Measurements from ENCODE around the gene RAD54L2. TPM values are rescaled to one million over a fixed set of nuclear protein-coding genes. Genes with fewer than 3 reads are reported as not detected.
"Not testable (repeated sequence)": the region's sequence is repeated elsewhere in the genome, so short reads cannot be mapped to it uniquely, and the experiment has no call there.

Gene RAD54L2
- total RNA-seq, 1 donor from 2014 or later = 8.4 TPM

DNA sequence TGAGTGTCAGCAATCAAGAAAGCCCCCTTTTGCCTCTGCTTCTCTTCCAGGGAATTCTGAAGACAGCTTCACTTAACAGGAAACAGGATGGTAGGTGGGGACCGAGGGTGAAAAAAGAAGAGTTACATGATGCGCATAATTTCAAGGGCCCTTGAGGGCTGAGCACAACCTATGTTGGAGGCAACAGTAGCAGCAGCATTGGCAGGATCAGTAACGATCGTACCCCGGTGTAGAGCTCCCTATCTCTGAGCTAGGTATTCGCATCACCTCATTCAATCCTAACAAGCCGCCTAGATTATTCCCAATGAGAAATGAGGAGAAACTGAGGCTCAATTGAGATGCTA is 432 bp upstream of the RAD54L2 start:
- intact Hi-C loops (cut with DNase I) = loop anchor here (10.0 kb wide), 1 partner anchor 127 kb away; no protein-coding TSS in a partner anchor
- DNase-seq = no peak
- ATAC-seq (ENCODE audit: poor library complexity) = peak; percentile 30

DNA sequence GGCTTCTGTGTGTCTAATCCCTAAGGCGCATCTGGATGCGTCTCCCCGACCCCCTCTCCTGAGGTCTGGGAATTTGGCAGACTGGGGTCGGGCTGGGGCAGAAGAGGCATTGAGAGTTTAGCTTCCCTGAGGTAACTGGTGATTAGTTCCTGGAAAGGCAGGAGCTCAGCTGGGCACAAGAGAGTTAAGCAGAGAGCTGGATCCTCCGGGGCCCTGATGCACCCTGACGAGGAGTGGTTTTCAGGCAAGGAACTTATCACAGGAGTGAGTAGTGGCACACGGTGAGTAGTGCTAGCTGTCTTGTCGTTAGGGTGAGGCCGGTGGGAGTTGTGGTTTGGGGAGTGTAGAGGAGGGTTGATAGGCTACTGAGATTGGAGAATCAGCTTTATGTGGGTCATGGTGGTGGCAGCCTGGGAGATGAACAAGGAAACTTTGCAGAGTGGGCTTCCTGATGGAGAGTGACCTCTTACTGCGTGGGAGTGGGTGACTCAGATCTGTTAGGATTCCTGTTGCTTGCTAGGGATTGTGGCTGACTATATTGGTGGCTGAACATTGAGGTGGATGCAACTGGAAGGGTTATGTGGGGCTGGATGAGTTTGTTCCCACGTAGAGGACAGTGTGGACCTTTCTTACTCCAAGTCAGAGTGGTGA is 897 bp downstream of the RAD54L2 start:
- DNase-seq = no peak
- ATAC-seq (ENCODE audit: poor library complexity) = peak; percentile 20
- intact Hi-C loops (cut with DNase I) = loop anchor here (10.0 kb wide), 1 partner anchor 125 kb away; no protein-coding TSS in a partner anchor

DNA sequence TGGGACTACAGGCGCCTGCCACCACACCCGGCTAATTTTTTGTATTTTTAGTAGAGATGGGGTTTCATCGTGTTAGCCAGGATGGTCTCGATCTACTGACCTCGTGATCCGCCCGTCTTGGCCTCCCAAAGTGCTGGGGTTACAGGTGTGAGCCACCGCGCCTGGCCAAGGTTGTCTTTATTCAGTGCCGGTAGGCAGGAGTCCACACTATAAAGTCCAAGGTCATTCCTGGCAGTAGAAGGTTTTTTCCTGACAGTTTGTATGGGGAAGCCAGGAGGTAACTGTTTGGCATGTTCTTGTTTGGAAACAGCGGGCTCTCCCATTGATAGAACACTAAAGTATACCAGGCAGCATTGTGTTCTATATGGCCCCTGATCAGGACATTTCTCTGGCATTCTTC is 4.1 kb downstream of the RAD54L2 start:
- intact Hi-C loops (cut with DNase I); DNase-seq; ATAC-seq (ENCODE audit: poor library complexity): not testable (repeated sequence)

DNA sequence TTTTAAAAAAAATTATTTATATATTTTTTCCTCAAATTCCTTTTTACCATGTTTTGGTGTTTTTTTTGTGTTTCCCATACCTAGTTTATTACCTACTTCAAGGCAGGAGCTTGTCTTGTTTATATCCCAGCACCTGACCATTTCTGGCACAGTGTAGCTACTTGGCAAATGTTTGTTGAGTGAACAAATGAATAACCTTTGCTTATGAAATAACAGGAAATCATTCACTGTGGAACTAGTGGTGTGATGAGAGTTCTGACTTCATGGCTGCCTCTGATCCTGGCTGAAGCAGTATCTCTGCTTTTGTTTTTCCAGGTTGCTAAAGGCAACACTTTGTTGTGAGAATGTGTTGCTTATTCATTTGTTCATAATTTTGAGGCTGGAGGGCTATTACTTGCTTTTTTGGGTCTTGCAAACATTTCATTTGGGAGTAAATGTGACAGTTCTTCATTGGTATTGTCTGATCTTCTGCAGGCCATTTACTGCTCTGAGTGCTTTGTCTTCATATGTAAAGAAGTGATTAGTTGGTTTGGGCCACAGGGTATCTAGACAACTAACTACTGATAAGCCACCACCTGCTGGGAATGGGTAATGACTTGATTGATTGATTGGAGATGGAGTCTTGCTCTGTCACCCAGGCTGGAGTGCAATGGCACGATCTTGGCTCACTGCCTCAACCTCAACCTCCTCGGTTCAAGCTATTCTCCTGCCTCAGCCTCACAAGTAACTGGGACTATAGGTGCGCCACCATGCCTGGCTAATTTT is 5.7 kb downstream of the RAD54L2 start:
- intact Hi-C loops (cut with DNase I) = no loop called here
- ATAC-seq (ENCODE audit: poor library complexity) = no peak
- DNase-seq = no peak

GRCh38 chr3:51547274-51547673 is 8.8 kb downstream of the RAD54L2 start:
- DNase-seq (no peak), ATAC-seq (ENCODE audit: poor library complexity) (no peak)
- intact Hi-C loops (cut with DNase I) = no loop called here

DNA sequence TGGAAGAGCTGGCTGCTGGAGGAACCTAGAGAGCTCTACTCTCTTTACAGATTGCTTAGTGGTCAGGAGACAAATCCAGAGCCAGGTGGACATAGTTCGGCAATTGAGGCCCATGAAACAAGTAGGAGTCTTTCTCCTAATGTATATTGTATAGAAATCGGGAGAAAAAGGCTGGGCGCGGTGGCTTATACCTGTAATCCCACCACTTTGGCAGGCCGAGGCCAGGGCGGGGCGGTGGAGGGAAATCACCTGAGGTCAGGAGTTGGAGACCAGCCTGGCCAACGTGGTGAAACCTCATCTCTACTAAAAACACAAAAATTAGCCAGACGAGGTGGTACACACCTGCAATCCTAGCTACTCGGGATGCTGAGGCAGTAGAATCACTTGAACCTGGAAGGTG is 10.8 kb downstream of the RAD54L2 start:
- intact Hi-C loops (cut with DNase I) = no loop called here
- DNase-seq (no peak), ATAC-seq (ENCODE audit: poor library complexity) (no peak)

DNA sequence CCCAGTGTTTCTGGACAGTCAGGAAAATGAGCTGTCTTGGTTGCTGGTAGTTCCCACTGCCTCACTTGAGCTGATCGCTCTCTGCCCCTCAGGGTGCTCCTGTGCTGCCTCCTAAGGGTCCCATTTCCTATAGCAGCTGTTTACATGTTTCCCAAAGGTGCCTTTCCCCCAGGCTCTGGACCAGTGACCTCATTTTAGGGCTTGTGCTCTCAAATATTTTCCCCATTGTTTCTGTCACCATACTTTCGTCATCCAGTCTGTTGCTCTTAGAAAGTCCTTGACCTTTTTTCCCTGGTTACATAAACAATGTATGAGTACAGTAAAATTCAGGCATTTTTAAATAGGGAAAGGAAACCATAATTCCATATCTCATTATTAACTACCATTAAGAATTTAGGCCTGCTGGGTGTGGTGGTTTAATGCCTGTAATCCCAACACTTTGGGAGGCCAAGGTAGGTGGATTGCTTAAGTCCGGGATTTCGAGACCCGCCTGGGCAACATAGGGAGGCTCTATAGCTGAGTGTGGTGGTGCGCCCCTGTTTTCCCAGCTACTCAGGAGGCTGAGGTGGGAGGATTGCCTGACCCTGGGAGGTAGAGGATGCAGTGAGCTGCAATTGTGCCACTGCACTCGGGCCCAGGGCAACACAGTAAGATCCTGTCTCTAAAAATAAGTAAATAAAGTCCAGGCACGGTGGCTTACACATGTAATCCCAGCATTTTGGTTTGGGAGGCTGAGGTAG is 11.7 kb downstream of the RAD54L2 start:
- no peak for ATAC-seq (ENCODE audit: poor library complexity)
- intact Hi-C loops (cut with DNase I) = no loop called here
- DNase-seq = no peak

- ATAC-seq (ENCODE audit: poor library complexity) (no peak), DNase-seq (no peak)
- intact Hi-C loops (cut with DNase I) = no loop called here
These were observed 19.5 kb downstream of the RAD54L2 start for GRCh38 chr3:51557993-51558392.

DNA sequence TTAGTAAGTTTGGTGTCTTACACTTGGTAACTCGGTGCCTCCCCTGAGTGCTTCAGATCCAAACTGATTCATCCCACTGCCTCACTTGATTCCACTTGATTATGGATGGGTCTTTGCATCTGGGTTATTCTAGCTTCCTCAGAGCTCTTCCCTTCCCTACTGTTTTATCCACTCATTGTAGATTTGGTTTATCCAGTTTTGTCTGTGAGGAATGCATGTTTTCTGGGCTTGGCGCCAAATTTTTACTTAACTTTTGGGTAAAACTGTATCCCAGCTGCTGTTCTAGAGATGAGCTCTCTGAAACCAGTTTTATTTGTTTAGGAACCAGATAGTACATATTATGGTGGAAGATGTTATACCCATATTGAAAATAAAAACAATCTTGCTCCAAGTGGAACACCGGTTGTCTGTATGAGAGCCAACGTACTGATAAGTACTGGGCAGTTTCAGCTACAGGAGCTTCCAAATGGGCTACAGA is 20.9 kb downstream of the RAD54L2 start:
- ATAC-seq (ENCODE audit: poor library complexity) (peak; percentile 59), DNase-seq (no peak)
- intact Hi-C loops (cut with DNase I) = no loop called here

GRCh38 chr3:51559961-51560360 is 21.4 kb downstream of the RAD54L2 start:
- no peak for DNase-seq
- intact Hi-C loops (cut with DNase I) = no loop called here
- ATAC-seq (ENCODE audit: poor library complexity) = no peak

DNA sequence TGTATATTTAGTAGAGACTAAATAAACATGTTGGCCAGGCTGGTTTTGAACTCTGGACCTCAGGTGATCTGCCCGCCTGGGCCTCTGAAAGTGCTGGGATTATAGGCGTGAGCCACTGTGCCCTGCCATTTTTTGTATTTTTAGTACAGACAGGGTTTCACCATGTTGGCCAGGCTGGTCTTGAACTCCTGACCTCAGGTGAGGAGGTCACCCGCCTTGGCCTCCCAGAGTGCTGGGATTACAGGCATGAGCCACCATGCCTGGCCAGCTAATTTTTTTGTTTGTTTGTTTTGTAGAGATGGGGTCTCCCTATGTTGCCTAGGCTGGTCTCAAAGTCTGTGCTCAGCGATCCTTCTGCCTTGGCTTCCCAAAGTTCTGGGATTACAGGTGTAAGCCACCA is 23.9 kb downstream of the RAD54L2 start:
- DNase-seq; ATAC-seq (ENCODE audit: poor library complexity); intact Hi-C loops (cut with DNase I): not testable (repeated sequence)

DNA sequence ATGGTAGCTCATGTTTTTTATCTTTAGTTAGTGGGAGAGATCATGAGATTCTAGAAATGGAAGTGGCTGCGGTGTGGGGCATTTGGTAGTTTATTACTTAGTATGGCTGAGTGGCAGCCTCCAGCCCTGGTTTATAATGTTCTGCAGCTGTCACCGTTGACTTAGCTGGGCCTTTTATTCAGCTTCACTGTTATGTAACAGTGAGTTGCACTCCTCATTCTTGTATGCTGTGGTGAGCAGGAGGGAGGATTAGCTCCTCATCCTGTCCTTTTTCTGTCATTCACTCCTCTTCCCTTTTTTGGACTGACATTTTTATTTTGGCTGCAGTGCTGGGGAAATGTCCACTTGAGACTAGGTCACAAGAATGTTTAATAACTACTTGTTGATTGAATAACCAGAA is 29.5 kb downstream of the RAD54L2 start:
- peak; percentile 83 for ATAC-seq (ENCODE audit: poor library complexity)
- no peak for DNase-seq

GRCh38 chr3:51568996-51569395 is 30.5 kb downstream of the RAD54L2 start:
- ATAC-seq (ENCODE audit: poor library complexity) = no peak
- intact Hi-C loops (cut with DNase I) = no loop called here
- no peak for DNase-seq

More for the DNA sequence above, 29.5 kb downstream of the RAD54L2 start:
- intact Hi-C loops (cut with DNase I) = no loop called here

DNA sequence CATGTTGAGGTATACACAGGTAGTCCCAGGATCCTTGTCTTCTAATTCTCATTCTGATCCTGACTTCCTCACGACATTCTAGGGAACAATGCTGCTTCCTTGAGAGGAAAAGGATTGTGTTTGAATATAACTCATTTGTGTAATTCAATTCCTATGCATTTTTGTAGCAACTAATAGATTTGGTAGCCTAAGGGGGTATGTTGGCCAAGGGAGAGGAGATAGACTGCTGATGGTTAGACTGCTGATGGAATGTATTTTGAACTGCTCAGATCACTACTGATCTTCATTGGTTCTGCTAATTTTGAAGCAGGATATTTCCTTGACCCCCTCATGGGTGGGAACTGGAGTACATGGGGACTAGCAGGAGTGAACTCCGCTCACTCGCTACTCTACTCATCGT is 39.7 kb downstream of the RAD54L2 start:
- no peak for ATAC-seq (ENCODE audit: poor library complexity)

GRCh38 chr3:51580418-51580817 is 41.9 kb downstream of the RAD54L2 start:
- intact Hi-C loops (cut with DNase I) = no loop called here
- ATAC-seq (ENCODE audit: poor library complexity) (no peak), DNase-seq (no peak)

More for the DNA sequence above, 39.7 kb downstream of the RAD54L2 start:
- intact Hi-C loops (cut with DNase I) = no loop called here
- DNase-seq = no peak

GRCh38 chr3:51581524-51581923 is 43.0 kb downstream of the RAD54L2 start:
- intact Hi-C loops (cut with DNase I) = no loop called here
- DNase-seq = no peak
- no peak for ATAC-seq (ENCODE audit: poor library complexity)

DNA sequence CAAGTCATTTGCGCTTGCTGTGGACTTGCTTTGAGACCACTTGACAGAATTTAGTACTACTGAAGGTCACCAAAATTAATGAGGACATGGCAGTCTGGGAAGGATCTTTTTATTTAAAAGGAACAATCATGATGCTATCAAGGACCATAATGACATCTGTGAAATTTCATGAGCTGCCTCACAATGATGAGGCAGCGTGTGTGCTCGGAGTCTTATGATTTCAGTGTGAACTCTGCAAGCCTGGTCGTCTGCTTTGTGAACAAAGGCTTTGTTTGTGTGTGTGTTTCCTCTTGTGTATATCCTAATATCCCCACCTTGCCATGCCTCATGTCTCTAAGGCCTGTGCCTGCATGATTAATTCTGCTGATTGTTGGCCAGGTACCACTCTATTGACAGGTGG is 46.7 kb downstream of the RAD54L2 start:
- intact Hi-C loops (cut with DNase I) = no loop called here
- no peak for ATAC-seq (ENCODE audit: poor library complexity)

GRCh38 chr3:51585871-51586270 is 47.4 kb downstream of the RAD54L2 start:
- DNase-seq (no peak), ATAC-seq (ENCODE audit: poor library complexity) (no peak)
- intact Hi-C loops (cut with DNase I) = no loop called here

More for the DNA sequence above, 46.7 kb downstream of the RAD54L2 start:
- DNase-seq = no peak
